GM19455 (cell line): ENCODE measurements around the gene CEP290.
"Not testable (repeated sequence)": the region's sequence is repeated elsewhere in the genome, so short reads cannot be mapped to it uniquely, and the experiment has no call there.

ENCODE experiments used
- ATAC-seq: cut with Tn5 transposase; IDR thresholded peaks from one replicate; pipeline ENCODE4 v1.9.1; 2021; ENCODE audit not compliant: unreplicated experiment

The CEP290 gene

DNA sequence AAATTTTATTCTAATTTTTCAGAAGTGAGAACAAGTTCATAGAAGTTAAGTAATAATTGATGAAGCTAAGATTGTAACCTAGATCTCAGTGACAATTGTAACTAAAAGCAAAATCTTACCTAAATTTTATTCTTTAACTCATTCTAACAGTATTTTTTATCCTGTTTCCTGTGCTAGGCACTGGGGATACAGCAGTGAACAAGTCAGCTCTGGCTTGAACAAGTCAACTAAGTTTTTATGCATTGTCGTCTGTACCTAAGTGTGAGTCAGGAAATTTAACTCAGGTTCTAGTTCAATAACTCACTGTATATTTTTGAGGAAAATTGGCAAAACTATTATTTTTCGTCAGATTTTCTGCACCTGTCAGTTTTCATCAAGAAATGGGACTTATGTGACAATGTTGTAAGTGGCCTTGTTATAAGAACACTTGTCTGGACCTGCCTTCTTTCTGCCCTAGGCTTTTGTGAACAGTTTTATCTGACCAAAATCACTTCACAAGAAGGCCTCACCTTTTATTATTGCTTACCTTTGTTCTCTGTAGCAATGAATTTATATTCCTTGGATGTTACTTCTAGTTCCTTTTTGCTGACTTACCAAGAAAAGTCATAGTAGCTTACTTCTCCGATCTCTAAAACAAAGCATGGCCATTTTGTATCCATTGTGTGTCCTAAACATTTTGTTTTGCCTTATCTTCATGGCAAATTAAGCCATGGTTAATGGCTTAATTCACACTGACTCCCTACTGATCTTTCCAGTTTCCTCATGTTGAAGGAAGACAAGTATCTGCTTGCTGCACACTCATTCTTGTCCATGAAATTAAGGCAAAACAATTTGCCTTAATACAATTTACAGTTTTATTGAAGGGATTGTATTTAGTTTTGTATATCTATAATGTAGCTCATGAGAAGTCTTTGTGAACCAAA, 2.9 kb upstream of the CEP290 start:
- no peak for ATAC-seq

DNA sequence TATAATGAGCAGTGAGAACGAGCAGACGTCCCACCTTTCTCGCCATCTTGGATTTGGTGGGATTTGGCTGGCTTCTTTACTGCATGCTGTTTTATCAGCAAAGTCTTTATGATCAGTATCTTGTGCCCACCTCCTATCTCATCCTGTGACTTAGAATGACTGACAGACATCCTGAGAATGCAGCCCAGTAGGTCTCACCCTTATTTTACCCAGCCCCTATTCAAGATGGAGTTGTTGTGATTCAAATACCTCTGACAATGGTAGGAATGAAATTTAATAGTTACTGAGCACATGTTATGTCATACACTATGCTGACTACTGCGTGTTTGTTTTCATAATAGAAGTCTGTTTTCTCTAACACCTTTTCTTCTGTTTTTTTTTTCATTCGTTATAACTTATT, 2.1 kb upstream of the CEP290 start:
- no peak for ATAC-seq

DNA sequence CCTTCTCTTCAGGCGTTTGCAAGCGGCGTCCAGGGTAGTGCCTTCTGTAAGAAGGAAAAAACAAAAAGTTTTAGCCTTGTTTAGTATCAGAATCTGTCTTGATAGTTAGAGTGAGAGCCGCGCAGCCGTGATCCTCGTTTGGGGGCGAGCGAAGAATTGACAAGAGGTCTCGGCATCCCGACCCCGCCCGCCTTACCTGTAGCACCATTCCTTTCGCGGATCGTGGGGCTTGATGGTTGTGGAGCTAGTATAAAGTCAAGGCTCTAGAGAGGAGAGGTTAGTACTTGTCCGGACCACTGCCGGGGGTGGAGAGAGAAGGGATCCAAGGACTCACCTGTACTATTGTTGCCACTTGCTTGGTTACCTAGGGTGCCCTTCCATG, 713 bp upstream of the CEP290 start:
- peak; percentile 7 for ATAC-seq

DNA sequence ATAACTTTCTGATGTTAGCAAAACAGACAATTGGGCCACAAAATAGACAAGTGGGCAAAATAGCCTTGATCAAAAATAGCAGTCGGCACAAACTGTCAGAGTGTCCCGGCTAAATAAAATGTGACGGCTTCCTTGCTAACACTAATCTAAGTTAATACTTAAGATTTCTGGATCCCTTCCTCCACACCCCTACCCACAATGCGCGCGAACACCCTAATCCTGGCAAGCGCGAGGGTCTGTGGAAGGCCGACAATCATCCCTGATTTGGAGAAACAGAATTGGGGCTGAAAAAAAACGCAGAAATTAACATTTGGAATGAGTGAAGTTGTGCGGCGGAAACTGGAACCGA, 489 bp downstream of the CEP290 start:
- peak; percentile 1 for ATAC-seq

DNA sequence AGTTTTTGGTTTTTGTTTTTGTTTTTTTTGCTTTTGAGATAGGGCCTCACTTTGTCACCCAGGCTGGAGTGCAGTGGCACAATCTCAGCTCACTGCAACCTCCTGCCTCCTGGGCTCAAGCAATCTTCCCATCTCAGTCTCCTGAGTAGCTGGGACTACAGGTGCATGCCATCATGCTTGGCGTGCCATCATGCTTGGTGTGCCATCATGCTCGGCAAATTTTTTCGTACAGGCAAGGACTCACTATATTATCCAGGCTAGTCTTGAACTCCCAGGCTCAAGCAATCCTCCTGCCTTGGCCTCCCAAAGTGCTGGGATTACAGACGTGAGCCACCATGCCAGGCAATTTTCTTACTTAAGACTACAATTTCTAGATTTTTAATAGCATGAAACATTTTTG, 2.2 kb downstream of the CEP290 start:
- ATAC-seq = not testable (repeated sequence)

DNA sequence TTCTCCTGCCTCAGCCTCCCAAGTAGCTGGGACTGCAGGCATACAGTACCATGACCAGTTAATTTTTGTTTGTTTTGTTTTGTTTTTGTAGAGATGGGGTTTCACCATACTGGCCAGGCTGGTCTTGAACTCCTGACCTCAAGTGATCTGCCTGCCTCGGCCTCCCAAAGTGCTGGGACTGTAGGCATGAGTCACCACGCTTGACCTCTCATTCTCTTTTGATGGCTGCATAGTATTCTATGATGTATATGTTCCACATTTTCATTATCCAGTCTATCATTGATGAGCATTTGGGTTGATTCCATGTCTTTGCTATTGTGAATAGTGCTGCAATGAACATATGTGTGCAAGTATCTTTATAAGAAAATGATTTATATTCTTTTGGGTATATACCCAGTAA, 8.7 kb downstream of the CEP290 start:
- not testable (repeated sequence) for ATAC-seq

DNA sequence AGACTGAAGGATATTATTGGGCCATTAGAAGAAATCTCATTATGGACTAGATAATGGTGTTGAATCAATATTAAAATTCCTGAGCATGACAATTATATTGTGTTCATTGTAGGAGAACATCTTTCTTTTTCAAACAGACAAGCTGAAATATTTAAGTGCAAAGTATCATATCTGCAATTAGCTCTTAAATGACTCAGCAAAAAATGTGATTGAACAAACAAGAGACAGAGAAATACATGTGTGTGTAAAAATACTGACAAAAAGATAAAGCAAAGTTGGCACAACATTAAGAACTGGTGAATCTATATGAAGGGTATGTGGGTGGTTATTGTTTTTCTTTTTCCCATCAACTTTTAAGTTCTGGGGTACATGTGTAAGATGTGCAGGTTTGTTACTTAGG, 9.5 kb downstream of the CEP290 start:
- ATAC-seq = no peak

DNA sequence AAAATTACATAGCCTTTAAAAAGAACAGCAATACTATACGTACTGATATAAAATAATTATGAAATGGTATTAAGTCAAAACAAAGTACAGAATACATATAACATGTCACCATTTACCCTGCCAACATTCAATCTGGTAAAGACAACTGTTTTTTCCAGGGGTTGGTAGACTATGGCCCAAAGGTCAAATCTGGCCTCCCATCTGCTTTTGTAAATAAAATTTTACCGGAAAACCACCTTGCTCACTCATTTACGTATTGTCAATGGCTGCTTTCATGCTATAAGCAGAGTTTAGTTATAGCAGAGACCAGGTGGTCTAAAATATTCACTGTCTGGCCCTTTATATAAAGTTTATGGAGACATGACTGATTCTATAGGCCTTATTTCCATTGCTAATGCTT, 14.0 kb downstream of the CEP290 start:
- ATAC-seq = no peak

DNA sequence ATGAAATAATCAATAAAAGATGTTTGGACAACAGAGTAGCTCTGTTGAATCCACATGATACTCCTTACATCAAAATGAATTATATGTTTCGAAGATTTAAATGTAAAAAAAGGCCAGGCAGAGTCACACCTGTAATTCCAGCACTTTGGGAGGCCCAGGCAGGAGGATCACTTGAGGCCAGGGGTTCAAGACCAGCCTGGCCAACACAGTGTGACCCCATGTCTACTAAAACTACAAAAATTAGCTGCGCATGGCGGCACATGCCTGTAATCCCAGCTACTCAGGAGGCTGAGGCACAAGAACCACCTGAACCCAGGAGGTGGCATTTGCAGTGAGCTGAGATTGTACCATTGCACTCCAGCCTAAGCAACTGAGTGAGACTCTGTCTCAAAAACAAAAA, 14.8 kb downstream of the CEP290 start:
- no peak for ATAC-seq

DNA sequence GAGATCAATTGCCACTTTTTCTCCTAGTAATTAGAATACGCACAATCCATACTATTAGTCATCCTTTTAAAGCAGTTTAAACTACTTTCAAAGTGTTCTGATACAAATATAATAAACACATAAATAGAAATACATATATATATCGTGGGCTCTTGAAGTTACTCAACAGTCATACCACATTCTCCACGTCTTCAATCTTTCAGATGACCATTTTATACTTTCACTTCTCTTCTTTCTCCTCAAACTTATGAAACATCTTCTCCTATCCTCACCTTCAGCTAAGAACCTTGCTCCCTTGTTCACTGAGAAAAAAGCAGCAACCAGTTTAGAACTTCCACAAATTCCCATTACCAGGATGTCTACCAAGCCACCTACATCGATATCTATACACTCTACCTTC, 19.2 kb downstream of the CEP290 start:
- ATAC-seq = no peak

DNA sequence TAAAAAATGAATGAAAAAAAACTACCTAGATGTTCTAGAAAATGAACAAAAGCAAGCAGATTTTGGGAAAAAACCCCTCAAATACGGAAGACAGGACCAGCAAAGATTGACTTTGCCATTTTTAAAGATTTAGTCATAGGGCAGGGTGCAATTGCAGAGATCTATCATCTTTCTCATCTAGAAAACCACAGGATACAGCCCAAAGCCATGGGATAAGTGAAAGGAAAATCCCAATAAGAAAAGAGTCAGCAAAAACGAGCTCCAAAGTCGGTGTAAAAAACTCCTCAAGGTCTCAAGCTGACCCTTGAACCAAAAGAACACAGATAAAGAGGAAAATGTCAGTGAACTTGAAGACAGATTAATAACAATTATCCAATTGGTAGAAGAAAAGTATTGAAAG, 28.0 kb downstream of the CEP290 start:
- ATAC-seq = no peak

DNA sequence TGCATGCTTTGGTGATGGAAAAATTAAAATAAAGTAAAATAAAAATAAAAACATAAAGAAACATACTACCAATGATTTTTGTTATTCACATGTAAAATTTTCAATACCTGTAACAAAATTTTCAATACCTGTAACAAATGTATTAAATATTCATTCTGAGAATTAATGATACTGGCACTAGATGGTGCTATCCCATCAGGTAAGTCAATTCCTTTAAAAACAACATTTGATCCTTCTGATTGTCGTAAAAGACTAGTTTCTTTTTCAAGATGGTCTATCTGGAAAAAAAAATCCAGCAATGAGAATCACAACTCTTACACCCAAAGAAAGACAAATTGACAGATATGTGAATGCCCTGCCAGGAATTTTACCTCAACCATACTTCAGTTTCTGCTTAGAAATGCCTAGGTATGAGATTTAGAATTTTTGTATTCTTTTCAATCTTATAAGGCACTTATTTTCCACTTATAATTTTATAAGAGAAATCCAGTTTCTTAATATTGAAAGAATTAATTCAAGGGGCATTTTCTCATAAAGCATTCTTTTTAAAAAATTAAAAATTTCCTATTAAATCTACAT, 30.7 kb downstream of the CEP290 start:
- ATAC-seq = no peak

DNA sequence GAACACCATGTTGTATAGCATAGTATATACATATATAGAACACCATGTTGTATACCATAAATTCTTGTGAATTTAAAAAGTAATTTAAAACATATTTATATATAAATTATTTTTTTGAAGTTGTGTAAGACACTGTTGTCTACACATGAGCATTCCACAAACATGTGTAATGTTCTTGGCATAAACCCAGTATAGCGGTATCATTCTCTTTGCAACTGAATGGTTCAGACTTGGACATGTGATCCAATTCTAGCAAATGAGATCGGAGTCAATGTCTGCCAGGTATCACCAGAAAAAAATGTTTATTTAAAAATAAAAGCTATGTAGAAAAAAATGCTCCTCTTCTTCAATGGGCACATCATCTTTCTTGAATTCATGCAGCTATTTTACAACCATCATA, 33.9 kb downstream of the CEP290 start:
- ATAC-seq = no peak

DNA sequence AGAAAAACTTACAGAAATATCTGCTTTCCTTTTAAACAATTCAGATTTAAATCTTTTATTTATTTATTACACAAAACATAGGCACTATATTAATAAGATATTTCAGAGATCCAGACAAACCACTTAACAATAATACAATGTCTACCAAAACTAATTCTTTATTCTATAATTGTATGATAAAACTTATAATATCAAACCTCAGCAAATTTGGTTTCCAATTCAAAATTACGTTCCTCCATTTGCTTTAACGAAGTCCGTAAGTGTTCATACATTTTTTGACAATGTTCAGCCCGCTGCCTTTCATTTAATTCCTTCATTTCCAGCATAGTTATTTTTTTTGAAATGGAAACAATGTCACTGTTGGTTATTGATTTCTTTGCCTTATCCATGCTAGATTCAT, 48.3 kb downstream of the CEP290 start:
- no peak for ATAC-seq

DNA sequence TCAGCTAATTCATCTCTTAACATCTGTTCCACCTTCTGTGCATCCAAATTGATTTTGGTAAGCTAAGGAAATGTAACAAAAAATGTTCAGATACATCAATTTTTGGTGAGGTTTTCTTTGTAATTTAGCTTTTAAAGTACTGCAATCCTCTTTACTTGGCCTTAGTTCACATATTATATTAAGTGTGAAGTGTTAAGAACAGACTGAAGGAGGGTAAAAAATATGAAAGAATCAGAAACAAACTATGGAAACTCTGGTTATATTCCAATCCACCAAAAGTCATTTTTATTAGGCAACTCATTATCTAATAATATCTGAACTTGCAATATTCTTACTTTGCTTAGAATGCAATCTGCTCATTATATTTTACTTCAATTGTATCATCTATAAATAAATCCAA, 49.1 kb downstream of the CEP290 start:
- ATAC-seq = no peak

DNA sequence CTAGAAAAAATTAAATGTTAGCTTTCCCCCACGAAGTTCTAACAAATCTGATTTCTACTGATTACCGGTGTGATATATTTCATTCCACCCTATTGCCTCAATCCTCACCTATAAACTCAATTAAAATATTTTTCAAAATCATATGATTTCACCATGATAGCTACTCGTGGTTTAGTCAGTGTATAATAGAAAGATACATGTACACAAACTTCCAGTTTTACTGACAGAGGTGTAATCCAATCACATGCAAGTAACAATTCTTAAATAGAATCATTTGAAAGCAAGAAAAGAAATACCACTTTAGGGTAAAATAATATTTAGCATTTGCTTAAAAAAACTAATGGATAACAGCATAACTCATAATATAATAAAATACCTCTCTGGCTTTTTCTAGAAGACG, 57.7 kb downstream of the CEP290 start:
- ATAC-seq = no peak

DNA sequence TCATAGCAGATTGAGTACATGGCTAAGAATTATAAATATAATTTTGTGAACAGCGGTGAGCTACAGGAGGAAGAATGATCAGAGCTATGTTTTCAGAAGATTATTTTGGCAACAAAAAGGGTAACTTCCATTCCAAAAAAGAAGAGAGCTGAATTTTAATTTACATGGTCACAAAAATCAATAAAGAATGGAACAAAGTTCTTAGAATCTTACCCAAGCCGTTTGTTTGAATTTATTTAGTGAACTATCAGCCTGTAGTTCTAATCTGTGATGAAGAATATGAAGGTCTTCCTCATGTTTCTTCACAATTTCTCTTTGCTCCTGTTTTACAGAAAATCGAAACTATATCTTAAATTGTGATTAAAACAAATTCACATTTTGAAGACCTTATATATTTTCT, 58.3 kb downstream of the CEP290 start:
- no peak for ATAC-seq

DNA sequence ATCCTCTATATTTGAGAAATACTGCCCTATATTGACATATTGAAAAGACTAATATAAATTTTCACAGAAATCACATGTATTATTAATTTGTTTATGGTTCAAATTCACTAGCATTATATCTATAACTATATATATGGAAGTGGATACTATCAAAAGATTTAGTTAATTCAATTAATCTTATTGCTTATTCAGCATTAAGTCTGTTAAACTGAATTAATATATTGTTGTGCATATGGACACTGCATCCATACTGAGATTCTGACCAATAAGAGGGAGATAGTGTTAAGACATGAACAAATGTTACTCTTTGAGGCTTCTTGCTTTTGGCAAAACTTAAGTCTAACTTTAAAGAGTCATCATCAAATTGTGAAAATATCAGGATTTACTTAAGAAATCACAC, 60.6 kb downstream of the CEP290 start:
- ATAC-seq = no peak

DNA sequence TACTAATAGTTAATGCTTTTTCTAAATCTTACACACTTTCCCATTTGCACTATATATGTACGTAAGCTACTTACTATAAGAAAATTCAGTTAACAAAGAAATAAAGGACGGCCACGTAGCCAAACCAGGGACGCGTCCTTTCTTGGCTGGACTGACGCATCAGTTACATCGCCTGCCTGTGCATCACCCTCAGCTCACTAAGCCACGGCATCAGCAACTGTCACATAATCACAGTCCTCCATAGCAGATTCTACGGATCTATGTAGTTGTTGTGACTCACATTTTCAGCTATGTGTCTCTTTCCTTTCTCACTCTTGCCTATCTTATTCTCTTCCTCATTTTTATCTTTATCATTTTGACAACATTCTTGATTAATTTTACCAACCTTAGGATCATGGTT, 74.6 kb downstream of the CEP290 start:
- no peak for ATAC-seq

DNA sequence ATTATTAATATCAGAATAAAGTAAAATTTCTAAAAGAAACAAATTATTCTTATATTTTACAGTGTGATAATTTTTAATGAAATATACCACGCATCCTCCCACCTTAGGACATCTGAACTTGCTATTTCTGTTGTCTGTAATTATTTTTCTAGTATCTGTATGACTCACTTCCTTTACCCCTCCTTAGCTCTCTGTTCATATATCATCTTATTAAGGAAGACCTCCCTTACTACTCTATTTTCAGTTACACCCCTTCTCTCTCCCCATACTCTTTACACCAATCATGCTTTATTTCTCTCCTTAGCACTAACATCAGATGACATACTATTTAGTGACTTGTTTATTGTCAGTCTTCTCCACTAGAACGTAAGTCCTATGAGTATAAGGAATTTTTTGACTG, 78.5 kb downstream of the CEP290 start:
- ATAC-seq = peak; percentile 92

DNA sequence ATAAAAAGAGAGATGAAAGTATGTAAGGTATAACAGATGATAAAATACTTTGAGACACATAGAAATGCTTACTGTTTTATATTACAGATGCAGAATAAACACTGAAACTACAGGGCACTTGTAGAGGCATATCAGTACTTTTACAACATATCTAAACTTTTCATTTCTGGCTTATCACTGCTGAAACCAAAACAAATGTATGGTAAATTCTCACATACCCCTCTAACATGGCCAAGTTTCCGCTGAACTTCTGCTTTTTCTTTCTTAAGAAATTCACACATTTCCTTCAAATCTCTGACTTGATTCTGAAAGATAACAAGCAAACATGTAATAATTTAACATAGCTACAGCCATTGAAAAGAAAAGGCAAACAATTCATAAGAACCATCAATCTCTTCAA, 79.4 kb downstream of the CEP290 start:
- ATAC-seq = peak; percentile 75

DNA sequence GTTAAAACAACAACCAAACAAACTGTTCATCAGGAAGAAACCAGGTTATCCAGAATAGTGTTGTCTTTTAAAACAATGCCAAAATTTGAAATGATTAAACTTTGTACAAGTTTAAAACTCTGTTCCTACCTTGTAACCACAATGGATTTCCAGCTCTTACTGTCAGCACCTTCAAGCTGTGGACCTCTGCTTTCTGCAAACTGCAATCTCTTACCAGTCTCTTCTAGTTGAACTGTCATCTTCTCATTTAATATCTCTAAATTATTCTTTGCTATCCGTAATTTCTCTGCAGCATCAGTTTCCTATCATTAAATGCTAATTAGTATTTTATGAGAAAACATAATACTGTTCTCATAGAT, 83.2 kb downstream of the CEP290 start:
- ATAC-seq = no peak
